BJ (cell line): ENCODE data around the gene MYO15B. TPM values are rescaled to one million over a fixed set of nuclear protein-coding genes. Genes with fewer than 3 reads are reported as not detected.

Source experiments
- CTCF ChIA-PET: fragments of 350-600 bp; formaldehyde crosslinking; extraction: SDS; loops from one replicate; lab custom pipeline; 2021; ENCODE audit warnings: antibody characterized with exemption, inconsistent platforms; lab: Yijun Ruan, JAX
- POLR2A ChIA-PET: fragments of 300-600 bp; sonication (Branson Sonifier 250); formaldehyde crosslinking; extraction: SDS; loops from one replicate; lab custom pipeline; 2021; ENCODE audit warnings: antibody characterized with exemption; lab: Charles Lee
- DNase-seq: peaks from one replicate; pipeline ENCODE4 v3.0.0-alpha.2; 2011; ENCODE audit warnings: low read depth
- H3K27me3 ChIP-seq: 2 replicates; pipeline ENCODE4 v1.6.0; 2011; ENCODE audit warnings: low read length; ENCODE audit not compliant: control insufficient read depth, insufficient read depth
- H3K36me3 ChIP-seq: 2 replicates; pipeline ENCODE4 v1.5.1; 2011; ENCODE audit warnings: low read length; ENCODE audit not compliant: control insufficient read depth, insufficient read depth
- H3K4me3 ChIP-seq: 2 replicates; pipeline ENCODE4 v1.5.1; 2011; ENCODE audit warnings: low read depth, mild to moderate bottlenecking, control low read depth, low read length
- polyA plus RNA-seq: library from polyadenylated mRNA; depleted of rRNA; stranded (reverse); fragments of >200 nt; gene quantifications from 2 replicates; pipeline ENCODE4 v1.2.3, GENCODE V29; 2011
- TF ChIP-seq, protein P1 (sequence below): IDR thresholded peaks from 2 replicates; pipeline ENCODE4 v1.5.1; 2011; ENCODE audit warnings: low read depth, mild to moderate bottlenecking, control low read depth, inconsistent platforms, low read length, moderate library complexity; ENCODE audit not compliant: insufficient read depth

MYO15B gene
- polyA plus RNA-seq, 1 experiment: 1.3 TPM

DNA sequence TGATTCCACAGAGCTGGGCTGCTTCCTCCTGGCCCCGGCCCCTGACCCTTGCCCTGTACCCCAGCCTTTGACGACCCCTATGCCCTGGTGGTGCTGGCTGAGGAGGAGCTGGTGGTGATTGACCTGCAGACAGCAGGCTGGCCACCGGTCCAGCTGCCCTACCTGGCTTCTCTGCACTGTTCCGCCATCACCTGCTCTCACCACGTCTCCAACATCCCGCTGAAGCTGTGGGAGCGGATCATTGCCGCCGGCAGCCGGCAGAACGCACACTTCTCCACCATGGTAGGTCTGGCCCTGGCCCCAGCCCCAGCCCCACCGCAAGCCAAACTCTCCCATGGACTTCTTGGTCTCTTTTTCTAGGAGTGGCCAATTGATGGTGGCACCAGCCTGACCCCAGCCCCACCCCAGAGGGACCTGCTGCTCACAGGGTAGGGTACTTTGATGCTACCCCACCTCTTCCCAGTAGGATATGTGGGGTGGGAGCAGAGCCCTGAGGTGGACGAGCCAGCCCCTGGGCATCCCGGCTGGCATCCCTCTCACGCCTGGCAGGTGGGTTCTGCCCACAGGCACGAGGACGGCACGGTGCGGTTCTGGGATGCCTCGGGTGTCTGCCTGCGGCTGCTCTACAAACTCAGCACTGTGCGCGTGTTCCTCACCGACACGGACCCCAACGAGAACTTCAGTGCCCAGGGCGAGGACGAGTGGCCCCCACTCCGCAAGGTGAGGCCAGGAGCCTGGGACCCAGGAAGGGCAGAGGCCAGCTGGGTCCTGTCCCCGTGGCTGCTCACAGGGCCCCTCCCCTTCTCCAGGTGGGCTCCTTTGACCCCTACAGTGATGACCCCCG lies 19.0 kb upstream of the MYO15B start:
- ChIA-PET POLR2A (no interaction called here), CTCF (no interaction called here)
- Histone ChIP-seq H3K36me3 (no peaks in the 10 kb centered on the region), H3K4me3 (no peak overlapping the region), H3K27me3 (peaks cover 4% of the 10 kb centered on the region; the same call in 1 of the 2 replicates)
- TF ChIP-seq, protein P1, sequence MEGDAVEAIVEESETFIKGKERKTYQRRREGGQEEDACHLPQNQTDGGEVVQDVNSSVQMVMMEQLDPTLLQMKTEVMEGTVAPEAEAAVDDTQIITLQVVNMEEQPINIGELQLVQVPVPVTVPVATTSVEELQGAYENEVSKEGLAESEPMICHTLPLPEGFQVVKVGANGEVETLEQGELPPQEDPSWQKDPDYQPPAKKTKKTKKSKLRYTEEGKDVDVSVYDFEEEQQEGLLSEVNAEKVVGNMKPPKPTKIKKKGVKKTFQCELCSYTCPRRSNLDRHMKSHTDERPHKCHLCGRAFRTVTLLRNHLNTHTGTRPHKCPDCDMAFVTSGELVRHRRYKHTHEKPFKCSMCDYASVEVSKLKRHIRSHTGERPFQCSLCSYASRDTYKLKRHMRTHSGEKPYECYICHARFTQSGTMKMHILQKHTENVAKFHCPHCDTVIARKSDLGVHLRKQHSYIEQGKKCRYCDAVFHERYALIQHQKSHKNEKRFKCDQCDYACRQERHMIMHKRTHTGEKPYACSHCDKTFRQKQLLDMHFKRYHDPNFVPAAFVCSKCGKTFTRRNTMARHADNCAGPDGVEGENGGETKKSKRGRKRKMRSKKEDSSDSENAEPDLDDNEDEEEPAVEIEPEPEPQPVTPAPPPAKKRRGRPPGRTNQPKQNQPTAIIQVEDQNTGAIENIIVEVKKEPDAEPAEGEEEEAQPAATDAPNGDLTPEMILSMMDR: no peak
- no peak for DNase-seq

DNA sequence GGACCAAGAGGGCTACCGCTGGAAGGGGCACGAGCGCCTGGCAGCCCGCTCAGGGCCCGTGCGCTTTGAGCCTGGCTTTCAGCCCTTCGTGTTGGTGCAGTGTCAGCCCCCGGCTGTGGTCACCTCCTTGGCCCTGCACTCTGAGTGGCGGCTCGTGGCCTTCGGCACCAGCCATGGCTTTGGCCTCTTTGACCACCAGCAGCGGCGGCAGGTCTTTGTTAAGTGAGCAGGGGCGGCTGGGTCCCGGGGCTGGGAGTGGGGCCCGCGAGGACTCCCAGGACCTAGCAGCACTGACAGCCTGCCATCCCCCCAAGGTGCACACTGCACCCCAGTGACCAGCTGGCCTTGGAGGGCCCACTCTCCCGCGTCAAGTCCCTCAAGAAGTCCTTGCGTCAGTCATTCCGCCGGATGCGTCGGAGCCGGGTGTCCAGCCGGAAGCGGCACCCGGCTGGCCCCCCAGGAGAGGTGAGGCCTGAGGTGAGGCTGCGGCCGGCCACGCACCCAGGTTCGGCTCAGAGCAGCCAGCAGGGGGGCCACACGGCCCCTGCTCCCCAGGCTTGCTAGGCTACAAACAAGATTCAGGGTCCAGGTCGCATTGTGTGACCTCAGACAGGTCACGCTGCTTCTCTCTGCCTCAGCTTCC lies 17.4 kb upstream of the MYO15B start:
- TF ChIP-seq, protein P1: no peak
- peaks cover 4% of the 10 kb centered on the region; the same call in 1 of the 2 replicates for H3K27me3 ChIP-seq
- no peaks in the 10 kb centered on the region for H3K36me3 ChIP-seq
- ChIA-PET POLR2A (interaction anchor here (0.6 kb wide), 1 partner anchor 210 kb away, joined by 3 read pairs; no protein-coding TSS in a partner anchor), CTCF (no interaction called here)
- DNase-seq: no peak
- H3K4me3 ChIP-seq: no peak overlapping the region

DNA sequence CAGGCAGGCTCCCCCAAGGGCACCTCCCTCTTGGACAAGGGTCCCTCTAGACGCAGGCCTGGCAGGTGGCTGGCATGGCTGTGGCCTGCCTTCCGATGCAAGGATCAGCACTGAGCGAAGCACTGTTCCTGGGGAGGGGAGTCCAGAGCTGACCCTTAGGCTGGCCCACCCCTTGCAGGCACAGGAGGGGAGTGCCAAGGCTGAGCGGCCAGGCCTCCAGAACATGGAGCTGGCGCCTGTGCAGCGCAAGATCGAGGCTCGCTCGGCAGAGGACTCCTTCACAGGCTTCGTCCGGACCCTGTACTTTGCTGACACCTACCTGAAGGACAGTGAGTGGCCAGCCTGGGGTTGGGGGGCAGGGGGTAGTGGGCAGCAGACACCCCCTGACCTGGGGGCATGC lies 16.8 kb upstream of the MYO15B start:
- Histone ChIP-seq H3K27me3 (peaks cover 5% of the 10 kb centered on the region; the same call in 1 of the 2 replicates), H3K4me3 (no peak overlapping the region), H3K36me3 (no peaks in the 10 kb centered on the region)
- DNase-seq: no peak
- CTCF ChIA-PET: interaction anchor here (0.5 to 1.4 kb wide), 3 partner anchors 11 to 300 kb away, joined by 3 to 5 read pairs (median 3); no protein-coding TSS in a partner anchor
- POLR2A ChIA-PET: no interaction called here
- TF ChIP-seq, protein P1: no peak

DNA sequence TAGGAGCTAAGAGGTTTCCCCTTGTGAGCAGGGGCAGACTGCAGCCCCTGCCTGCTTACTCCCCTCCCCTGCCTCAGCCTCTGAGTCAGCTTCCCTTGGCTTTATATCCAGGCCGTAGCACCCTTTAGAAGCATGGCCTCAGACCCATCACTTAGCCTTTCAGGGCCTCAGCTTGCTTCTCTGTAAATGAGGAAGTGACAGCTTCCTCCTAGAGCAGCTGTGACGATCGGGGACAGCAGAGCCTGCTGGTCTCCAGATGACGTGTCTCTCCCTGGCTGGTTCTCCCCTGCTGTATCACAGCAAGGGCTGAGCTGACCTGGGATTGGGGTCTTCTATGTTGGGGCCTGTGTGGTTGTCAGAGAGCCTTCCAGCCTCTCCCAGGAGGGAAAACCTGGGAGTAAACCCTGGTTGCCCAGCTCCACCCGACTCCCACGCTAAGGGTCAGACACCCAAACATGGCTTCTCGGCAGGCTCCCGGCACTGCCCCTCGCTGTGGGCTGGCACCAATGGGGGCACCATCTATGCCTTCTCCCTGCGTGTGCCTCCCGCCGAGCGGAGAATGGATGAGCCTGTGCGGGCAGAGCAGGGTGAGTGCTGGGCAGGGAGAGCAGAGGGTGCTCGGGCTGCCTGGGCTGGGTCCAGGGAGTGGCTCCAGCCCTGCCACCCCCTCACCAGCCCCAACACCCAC lies 16.3 kb upstream of the MYO15B start:
- no peak for DNase-seq
- Histone ChIP-seq H3K4me3 (no peak overlapping the region), H3K36me3 (no peaks in the 10 kb centered on the region), H3K27me3 (peaks cover 5% of the 10 kb centered on the region; the same call in 1 of the 2 replicates)
- ChIA-PET POLR2A (no interaction called here), CTCF (interaction anchor here (0.5 to 1.4 kb wide), 3 partner anchors 10 to 301 kb away, joined by 3 to 5 read pairs (median 3); no protein-coding TSS in a partner anchor)
- TF ChIP-seq, protein P1: no peak

DNA sequence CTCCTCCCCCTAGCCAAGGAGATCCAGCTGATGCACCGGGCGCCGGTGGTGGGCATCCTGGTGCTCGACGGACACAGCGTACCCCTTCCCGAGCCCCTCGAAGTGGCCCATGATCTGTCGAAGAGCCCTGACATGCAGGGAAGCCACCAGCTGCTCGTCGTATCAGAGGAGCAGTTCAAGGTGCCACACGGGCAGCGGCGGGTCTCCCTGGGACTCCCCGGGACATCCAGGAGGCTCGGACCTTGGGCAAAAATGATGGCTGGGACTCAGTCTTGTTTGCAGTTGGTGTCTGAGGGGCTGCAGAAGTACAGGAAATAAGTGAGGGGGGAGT lies 15.8 kb upstream of the MYO15B start:
- ChIA-PET CTCF (interaction anchor here (0.9 to 1.4 kb wide), 2 partner anchors 10 to 16 kb away, joined by 3 to 5 read pairs; no protein-coding TSS in a partner anchor), POLR2A (no interaction called here)
- Histone ChIP-seq H3K36me3 (no peaks in the 10 kb centered on the region), H3K4me3 (no peak overlapping the region), H3K27me3 (peaks cover 5% of the 10 kb centered on the region; the same call in 1 of the 2 replicates)
- DNase-seq: no peak
- TF ChIP-seq, protein P1: no peak
